GM21786 (cell line): ENCODE data around the gene DPP10.

Source experiments
- ATAC-seq: cut with Tn5 transposase; IDR thresholded peaks from one replicate; pipeline ENCODE4 v1.9.1; 2021; ENCODE audit not compliant: unreplicated experiment

The DPP10 gene

GRCh38 chr2:115833196-115833595, 1390.8 kb downstream of the DPP10 start:
- ATAC-seq, result no peak

- ATAC-seq, result no peak
Observed at GRCh38 chr2:115838539-115838938, 1396.1 kb downstream of the DPP10 start.

- ATAC-seq, result no peak
Observed at GRCh38 chr2:115842306-115842705, 1399.9 kb downstream of the DPP10 start.

- ATAC-seq, result no peak
Observed at GRCh38 chr2:115848192-115848591, 1405.8 kb downstream of the DPP10 start.

- ATAC-seq, result no peak
Observed at GRCh38 chr2:115867024-115867423, 1424.6 kb downstream of the DPP10 start.

- no peak for ATAC-seq
Observed at GRCh38 chr2:115874427-115874826, 1432.0 kb downstream of the DPP10 start.

GRCh38 chr2:115880558-115880957, 1438.1 kb downstream of the DPP10 start:
- ATAC-seq, result no peak

- no peak for ATAC-seq
Observed at GRCh38 chr2:115887209-115887776, 1444.9 kb downstream of the DPP10 start.
